NK-92 (cell line): ENCODE results near the gene ZNF423.

Source experiments
- DNase-seq: peaks from one replicate; lab custom pipeline; 2025; ENCODE audit not compliant: unreplicated experiment; lab: John Stamatoyannopoulos, UW

Gene ZNF423

DNA sequence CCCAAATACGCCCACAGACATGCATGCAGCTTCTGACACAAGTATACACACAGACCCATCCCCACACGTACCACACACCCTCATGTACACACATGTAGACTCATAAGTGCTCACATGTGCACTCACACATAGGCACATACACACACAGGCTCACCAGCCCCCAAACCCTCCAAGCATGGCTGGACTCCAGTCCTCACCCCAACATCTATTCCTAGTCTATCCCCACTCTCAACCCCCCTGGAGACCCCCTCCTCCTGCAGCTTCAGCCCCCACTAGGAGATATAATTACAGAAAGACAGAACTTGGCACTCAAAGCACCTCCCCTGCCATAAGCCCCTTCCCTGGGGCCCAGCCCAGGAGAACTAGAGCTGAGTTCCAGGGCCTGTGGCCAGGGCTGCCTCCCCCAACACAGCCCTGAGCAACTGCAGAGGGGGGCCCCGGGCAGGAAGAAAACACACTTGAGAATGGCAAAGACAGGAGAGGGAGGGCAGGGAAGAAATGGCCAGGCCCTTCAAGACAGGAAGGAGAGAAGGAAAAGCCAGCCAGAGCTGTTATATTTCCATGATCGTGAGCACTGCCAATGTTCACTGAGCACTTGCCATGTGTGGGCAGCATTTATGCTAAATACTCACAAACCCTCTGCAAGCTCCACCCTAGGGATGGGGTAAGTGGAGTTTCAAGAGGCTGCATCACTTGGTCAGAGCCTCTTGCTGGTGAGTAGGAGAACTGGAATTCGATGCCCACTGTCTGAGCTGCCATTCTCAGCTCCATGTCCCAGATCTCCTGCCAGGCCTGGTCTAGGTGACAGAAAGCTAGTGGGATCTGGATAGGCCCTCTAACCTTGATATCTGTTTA lies 224.5 kb downstream of the ZNF423 start:
- no peak for DNase-seq

DNA sequence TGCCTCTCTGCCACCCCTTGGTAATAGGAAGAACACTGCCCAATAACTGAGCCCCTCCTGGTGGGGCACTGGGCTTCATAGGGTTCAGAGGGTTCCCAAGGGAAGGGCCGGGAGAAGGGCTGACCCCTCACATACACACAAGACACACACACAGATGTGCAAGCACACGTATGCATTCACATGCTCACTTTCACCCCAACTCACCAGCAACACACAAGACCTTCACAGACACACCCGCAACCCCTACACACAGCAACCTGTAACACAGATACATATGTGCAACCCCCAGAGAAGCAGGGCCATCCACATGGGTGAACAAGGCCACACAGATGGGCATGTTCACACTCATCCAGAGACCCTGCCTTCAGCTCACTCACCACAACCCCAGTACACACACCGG lies 225.1 kb downstream of the ZNF423 start:
- DNase-seq: no peak

DNA sequence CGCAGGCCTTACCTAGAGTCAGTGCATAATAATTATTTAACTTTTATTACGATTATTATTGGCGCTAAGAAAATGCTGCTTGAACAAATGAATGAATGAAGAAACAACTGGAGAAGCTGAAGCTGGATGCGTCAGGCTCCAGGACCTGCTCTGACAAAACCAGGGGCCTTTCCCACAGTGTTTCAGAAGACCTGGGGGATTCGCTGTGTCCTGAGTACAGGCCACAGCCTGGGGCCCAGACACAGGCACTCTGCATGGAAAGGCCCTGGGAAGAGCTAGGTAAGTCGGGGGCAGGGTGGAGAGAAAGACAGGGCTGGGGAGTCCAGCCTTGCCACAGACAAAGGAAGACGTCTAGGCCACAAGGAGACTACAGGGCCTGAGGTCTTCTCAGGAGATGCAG lies 226.1 kb downstream of the ZNF423 start:
- DNase-seq: no peak

DNA sequence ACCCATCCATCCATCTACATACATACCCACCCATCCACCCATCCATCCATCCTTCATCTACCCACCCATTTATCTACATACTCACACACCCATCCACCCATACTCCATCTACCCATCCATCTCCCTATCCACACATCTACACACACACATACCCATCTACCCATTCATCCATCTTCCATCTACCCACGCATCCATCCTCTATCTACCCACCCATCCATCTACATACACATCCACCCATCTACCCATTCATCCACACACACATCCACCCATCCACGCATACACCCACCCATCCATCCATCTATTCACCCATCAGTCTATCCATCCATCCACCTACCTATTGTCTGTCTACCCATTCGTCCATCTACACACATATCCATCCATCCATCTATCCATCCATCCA lies 227.8 kb downstream of the ZNF423 start:
- no peak for DNase-seq

DNA sequence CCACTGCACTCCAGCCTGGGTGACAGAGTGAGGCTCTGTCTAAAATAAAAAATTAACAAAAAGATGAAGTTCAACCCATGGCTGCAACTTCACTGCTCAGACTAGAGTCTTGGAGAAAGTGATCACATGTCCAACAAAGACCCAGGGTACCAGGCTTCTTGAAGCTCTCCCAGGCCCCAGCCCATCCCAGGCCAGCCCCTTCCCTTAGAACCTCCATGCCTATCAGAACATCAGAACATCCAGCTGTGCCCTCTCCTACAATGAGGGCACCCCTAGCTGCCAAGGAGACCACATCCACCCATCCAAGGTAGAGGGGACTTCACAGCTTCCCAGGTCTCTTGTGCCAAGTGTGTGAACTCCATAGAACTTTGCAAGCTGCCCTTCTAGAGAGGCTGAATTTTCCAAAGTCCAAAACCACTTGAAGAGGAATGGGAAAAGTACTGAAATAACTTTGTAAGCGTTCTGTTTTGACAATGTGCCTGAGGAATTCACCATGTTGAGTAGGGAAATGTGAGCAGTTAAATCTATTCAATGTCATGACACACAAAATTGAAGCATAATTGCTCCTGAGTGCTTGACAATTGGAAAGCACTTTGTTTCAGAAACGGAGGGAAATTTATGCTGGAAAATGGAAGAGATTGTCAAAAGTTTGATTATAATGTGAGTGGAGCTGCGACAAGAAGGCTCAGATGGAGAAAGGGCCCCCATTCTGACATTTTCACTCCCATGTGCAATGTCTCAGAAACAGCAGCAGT lies 230.4 kb downstream of the ZNF423 start:
- no peak for DNase-seq

DNA sequence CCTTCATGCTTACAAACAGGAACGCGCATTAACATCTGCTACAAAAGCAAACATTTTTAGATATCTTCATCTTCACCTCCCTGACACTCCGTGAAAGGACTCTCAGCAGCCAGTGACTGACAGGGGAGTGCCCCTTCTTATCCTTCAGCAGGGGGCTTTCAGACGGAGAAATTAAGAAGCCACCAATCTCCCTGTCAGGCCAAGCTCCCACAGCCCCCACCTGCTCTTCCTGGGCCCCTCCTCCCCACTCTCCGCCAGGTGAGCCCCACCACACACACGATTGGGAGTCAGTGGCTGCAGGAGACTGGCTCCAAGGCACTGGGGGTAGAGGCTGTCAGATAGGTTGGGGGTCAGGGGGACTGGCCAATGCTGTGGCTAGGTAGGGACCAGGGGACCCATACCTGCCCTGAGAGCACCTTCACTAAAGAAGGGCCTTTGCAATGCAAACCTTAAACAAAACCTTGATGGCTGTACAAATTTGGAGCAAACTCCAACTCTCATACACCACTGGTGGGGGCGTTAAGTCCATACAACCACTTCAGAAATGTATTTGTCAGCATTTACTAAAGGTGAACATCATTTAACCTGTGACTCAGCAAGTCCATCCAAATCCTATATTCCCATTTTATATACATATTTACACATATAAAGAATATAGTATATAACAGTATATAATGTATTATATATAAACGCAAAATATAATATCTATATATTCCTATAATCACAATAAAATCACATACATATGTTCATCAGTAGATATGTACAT lies 232.2 kb downstream of the ZNF423 start:
- DNase-seq: no peak

DNA sequence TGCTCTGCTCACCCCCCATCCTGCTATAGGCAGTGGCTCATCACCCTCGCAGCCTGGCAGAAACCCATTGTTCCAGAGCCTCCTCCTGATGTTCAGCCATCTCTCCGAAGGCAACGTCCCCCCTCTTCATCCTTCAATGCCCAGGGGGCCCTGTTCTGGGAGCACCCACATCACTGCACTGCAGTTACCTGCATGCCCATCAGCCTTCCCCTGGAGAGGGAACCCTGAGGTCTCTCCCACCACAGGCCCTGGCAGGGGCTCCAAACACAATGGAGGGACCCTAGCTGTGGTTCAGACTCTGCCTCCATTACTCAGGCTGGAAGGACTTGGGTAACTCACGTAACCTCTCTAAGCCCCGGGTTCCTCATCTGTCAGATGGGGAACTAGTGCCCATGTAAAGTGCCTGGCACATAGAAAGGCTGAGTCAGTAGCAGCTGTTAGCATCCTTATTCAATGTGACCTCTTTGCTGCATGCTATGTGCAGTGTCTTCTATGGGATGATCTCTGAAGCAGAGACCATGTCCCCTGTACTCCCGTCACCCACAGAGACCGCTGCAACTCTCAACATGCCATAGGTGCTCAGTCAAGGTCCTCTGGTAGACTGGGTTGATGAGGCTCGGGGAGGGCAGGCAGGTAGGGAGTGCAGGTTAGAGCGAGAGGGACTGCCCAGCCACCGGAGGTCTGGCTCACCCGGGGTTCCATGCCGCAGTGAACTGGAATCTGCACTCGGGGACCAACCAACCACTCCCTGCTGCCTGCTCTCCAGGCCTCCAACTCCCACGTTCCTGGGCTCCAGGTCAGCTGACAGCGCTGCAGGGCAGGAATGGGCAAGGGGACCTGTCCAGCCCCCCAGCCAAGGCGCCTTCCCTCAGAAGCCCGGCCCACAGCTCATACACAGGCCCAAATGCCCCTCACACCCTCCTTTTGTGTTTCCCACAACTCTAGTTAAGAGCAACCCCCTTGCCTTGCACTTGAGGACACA lies 233.2 kb downstream of the ZNF423 start:
- no peak for DNase-seq

DNA sequence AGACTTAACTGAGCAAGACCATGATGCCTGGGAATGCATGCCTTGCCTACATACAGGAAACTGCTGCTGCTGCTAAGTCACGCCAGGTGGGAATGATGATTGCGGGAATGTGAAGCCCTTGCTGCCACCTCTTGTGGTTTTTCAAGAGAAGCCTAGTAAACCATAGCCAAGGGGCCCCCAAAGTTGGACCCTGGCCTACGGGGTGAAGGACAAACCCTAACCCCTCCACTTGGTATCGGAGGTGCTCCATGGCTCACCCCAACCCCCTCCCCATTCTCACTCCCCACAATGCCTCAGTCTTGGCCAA lies 233.9 kb downstream of the ZNF423 start:
- DNase-seq: no peak

DNA sequence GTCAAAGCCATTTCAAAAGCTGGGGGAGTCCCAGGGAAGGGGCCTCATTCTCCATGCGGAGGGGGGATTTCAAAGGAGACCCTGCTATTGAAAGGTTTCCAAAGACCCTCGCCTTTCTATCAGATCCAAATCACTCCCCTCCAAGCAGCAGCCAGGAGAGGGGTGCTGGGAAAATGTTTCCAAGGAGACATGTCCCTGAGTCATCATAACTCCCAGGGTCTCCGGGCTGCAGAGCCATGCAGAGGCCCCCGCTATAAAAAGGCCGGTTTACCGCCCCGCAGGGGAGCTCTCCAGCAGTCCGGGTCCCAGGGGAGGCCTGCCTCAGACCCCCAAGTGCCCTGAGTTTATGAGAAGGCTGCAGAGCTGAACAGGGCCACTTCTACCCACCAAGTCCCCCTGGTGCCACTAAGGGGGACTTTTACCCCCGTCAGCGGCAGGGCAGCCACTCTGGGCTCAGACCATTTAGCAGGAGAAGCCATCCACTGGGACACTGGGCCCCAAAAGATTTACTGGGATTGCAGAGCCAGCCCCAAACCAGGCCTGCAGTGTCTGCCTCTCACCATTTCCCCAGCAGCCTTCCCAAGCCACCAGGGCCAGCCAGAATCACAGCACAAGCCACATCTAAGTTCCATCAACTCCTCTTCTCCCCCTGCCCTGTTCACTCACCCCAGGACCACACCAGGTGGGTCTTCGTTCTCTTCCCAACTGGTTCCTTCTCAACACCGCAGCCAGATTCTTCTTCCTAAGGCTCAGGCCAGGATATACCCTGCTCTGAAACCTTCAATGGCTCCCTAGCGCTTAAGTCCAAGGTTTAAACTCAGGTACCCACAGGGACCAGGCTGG lies 234.4 kb downstream of the ZNF423 start:
- no peak for DNase-seq

DNA sequence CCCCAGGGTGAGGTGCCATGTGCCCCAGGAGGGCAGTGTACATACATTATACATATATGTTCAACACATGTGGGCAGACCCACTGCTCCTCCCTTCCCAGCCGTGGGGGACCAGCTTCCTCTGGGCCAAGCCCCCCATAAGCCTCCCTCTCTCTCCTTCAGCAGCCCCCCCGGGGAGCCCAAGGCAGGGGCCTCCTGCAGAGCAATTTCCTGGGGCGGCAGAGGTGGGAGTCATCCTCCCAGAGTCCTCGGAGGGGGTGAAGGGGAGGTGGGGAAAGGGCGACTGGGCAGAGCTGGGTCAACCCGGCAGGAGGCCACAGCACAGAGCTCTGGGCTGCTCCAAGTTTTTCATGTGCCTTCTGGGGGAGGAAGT lies 235.1 kb downstream of the ZNF423 start:
- no peak for DNase-seq

DNA sequence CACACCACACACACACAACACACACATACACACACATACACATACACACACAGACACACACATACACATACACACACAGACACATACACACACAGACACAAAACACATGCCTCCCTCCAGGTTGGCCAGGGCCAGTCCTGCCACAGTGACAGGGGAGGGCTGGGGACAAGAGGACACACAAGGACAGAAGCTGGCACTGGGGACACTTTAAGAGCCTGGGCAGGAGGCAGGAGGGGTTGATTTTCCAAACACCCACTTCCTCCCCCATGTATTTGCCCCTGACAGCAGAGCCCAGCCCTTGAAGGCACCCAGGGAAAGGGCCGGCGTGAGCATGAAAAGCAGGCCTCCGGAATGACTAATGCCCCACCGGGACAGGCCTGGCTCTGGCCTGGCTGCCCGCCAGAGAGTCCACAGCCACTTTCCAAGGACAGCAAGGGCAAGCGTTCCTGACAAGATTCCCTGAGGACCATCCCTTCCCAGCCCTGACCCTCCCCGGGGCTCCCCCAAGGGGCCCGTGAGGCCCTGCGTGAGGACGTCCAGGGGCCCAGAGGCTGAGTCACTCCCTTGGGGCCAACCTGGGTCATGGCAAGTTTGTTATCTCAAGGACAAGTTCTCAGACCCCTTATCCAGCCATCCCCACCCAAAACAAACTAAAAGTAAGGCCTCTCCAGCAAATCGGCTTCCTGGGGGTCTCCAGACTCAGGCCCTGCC lies 235.6 kb downstream of the ZNF423 start:
- no peak for DNase-seq

DNA sequence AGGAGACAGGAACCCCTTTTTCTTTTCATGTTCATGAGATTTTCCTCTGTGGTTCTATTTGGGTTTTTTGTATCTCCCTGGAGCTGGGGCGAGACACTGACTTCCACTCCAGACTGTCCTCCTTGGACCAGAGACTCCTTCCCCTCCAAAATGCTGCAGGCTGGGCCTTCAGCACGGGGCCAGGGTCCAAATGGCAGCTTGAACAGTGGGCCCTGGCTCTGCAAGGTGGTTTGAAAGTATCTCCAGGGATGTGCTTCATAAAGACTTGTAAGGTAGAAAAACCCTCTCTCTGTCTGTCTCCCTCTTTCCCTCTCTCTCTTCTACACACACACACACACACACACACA lies 236.1 kb downstream of the ZNF423 start:
- DNase-seq: no peak

DNA sequence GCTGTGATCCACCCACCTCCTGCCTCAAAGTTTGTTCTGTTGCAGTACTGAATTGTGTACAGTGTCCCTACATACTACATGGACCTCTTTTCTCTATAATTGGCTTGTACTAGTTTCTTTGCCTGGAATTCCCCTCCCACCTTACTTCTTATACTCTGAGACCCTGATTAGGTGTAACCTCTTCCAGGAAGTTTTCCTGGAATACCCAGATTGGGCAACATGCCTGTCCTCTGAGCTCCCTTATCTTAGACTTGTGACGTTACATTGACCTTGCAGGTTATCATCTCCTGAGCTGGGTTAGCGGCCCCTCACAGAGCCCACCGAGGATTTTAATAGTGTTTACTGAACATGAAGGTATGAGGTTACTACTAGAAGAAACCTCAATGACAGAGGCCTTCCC lies 237.0 kb downstream of the ZNF423 start:
- DNase-seq: no peak

DNA sequence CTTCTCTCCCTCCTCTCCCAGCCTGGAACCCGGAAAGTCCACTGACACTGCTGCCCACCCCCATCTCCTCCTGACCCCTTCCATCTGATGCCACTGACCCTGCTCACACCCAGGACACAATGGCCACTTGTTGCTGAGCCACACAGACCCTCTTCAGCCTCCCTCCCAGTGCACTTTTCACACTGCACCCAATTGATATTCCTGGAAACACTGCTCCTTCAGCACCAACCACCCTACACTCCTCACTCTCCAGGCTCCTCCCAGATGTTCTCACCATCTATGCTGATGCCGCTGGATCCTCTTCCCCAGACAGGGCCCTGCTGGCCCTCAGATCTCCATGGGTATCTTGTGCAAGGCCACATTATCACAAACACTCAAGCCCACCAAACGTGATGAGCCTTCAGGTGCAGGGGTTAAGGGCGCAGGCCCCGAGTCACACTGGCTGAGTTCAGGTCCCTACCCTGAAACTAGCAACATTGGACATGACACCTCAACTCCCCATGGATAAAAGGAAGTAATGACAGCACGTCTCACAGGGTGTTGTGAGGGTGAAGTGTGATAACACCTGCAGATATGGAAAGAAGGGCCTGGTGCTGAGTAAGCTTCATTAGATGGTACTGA lies 238.1 kb downstream of the ZNF423 start:
- no peak for DNase-seq

DNA sequence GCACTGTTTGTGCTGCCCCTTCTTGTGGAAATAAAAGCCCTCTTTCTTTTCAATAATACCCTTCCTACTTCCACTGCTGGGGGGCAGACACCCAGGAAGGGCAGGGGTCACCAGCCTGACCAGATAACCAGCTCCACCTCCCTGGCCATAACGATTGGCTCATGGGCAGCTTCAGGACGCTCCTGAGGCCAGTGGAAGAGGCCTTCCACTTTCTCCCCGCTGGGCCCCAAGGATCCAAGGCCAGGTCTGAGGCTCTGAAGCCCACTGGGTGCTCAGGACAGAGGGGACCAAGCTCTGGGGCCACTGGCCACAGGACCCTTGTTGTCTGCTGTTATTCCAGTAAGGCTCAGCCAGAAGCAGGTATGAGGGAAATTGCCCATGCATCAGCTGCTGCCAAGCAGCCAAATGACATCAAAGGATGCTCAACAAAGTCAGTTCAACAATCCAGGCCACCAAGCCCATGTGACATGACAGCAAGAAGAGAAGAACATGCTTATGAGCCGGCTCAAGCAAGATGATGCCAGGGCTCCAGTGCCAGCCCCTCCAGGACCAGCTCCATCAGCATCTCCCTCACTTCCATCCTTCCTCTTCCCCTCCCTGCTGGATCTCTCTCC lies 238.8 kb downstream of the ZNF423 start:
- DNase-seq: no peak

DNA sequence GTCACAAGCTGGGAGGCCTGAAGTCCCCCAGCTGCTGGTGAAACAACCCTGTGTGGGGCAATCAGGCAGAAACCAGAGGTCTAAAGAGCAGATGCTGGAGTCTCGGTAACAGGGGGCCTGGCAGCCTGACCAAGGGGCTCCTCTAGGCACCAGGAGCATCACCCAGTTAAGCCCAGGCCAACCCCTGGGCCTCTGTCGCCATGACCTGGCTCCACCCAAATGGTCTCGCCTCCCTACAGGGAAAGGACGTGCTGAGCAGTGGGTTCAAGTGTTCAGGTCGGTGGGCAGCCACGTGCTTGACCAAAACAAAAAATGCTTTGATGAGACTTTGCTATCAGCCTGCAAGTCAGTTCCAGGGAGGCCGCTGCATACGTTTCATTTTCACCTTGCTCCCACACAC lies 240.3 kb downstream of the ZNF423 start:
- no peak for DNase-seq

DNA sequence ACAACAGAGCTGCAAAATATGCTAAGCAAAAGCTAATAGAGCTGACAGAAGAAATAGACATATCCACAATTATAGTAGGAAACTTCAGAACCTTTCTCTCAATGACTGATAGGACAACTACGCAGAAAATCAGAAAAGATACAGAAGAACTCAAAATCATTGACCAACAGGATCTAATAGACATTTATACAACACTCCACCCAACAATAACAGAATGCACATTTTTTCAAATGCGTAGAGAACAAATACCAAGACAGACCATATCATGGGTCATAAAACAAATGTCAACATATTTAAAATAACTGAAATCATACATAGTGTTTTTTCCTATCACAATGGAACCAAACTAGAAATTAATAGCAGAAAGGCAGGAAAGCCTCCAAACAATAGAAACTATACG lies 244.9 kb downstream of the ZNF423 start:
- DNase-seq: no peak

DNA sequence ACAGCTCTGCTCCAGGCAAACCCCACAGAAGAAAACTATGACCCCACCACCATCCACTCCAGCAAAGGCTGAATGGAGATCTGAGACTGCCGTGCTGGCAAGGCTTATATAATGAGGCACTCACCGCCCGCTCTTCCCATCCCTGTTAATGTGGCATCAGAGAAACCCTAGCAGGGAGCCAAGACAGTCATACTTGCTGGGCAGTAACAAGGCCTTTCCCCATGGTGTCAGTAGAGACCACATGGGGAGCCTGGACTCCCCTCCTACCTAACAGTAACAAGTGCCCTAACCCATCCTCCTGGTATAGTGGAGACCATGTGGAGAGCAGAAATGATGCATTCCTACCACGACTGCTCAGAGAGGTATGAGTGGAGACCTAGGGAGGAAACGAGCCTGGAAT lies 247.1 kb downstream of the ZNF423 start:
- DNase-seq: no peak

DNA sequence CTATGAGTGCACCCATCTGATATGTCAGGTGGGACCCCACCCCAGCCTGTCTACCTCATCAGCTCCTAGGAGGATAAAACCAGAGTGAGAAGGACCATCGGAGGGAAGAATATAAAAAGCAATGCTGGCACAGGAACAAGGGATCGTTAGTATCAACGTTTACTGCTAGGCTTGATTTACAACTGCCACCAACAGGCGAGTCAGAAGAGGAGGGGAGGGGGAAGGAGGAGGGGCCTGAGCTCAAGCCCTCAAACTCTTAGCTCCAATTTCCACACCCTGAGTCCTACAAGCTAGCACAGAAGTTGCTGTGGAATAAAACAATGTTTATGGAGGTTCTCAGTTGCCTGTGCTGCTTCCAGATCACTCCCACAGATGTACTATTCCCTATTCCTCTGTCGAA lies 247.8 kb downstream of the ZNF423 start:
- DNase-seq: no peak
